Activated naive CD4-positive, alpha-beta T cell treated with anti-CD3 and anti-CD28 coated beads, Interleukin-2, amount 50 U/mL, for 72 hours (primary cell): Measurements from ENCODE around the gene SOWAHD. TPM values are rescaled to one million over a fixed set of nuclear protein-coding genes. Genes with fewer than 3 reads are reported as not detected.
"Not testable (repeated sequence)": the region's sequence is repeated elsewhere in the genome, so short reads cannot be mapped to it uniquely, and the experiment has no call there.

Experiments used
- ATAC-seq, 2 donors: fragments of 150-1000 bp; cut with Tn5 transposase; 2 replicates each; pipeline ENCODE4 v1.10.0; 2021; ENCODE audit warnings: mild to moderate bottlenecking in 2 of 2, moderate library complexity in 2 of 2
- DNase-seq, 2 donors: peaks; one replicate each; pipeline ENCODE4 v3.0.0; 2021 to 2022; ENCODE audit warnings: low spot score in 2 of 2
- H3K27ac Mint-ChIP-seq, 2 donors: one replicate each; pipeline ENCODE4 v1.8.0; 2022; ENCODE audit warnings: mild to moderate bottlenecking in 2 of 2, mixed read lengths in 2 of 2
- H3K36me3 Mint-ChIP-seq, 2 donors: one replicate each; pipeline ENCODE4 v1.8.0; 2022; ENCODE audit warnings: mixed read lengths in 2 of 2
- H3K9me3 Mint-ChIP-seq, 2 donors: one replicate each; pipeline ENCODE4 v1.8.0; 2022; ENCODE audit warnings: mixed read lengths in 2 of 2
- total RNA-seq, 2 donors: library from RNA; stranded (reverse); gene quantifications; one replicate each; pipeline ENCODE4 v1.2.3, GENCODE V29; 2022

The SOWAHD gene
- under 1 TPM in 1 of 2 donors, not detected in 1; 0.53 TPM for total RNA-seq

- peak within 1 kb of the TSS; percentile 84 to 90 for H3K27ac Mint-ChIP-seq
Observed at GRCh38 chrX:119757979-119758730, at the start of gene SOWAHD. TSS of gene SOWAHD (plus strand) at chrX:119758588. CDS start at chrX:119758668, 80 bp downstream.

GRCh38 chrX:119708936-119709335 is 49.5 kb upstream of the SOWAHD start:
- Mint-ChIP-seq H3K36me3 (no peaks in the 10 kb centered on the region), H3K27ac (no peak overlapping the region), H3K9me3 (peaks cover 0 to 9% of the 10 kb centered on the region in 2 donors)

More at GRCh38 chrX:119757979-119758730, at the start of gene SOWAHD:
- Mint-ChIP-seq H3K36me3 (no peaks in the 10 kb centered on the region), H3K9me3 (no peaks in the 10 kb centered on the region)
- DNase-seq (peak in 1 of 2 donors; percentile 14), ATAC-seq (peak in 1 of 2 donors; percentile 23)

GRCh38 chrX:119709630-119710029 is 48.8 kb upstream of the SOWAHD start:
- H3K9me3 Mint-ChIP-seq: peaks cover 0 to 4% of the 10 kb centered on the region in 2 donors
- no peak overlapping the region for H3K27ac Mint-ChIP-seq
- DNase-seq: no peak
- no peak for ATAC-seq
- no peaks in the 10 kb centered on the region for H3K36me3 Mint-ChIP-seq

More at GRCh38 chrX:119708936-119709335, 49.5 kb upstream of the SOWAHD start:
- DNase-seq (no peak), ATAC-seq (no peak)

GRCh38 chrX:119721487-119721886 is 36.9 kb upstream of the SOWAHD start:
- ATAC-seq (no peak), DNase-seq (no peak)
- Mint-ChIP-seq H3K27ac (no peak overlapping the region), H3K36me3 (no peaks in the 10 kb centered on the region), H3K9me3 (no peaks in the 10 kb centered on the region)

GRCh38 chrX:119721926-119722325 is 36.5 kb upstream of the SOWAHD start:
- DNase-seq (no peak), ATAC-seq (no peak)
- Mint-ChIP-seq H3K36me3 (no peaks in the 10 kb centered on the region), H3K27ac (no peak overlapping the region), H3K9me3 (no peaks in the 10 kb centered on the region)

- no peaks in the 10 kb centered on the region for H3K9me3 Mint-ChIP-seq
- ATAC-seq (peak; percentile 59 to 76), DNase-seq (peak in 1 of 2 donors; percentile 3)
- no peaks in the 10 kb centered on the region for H3K36me3 Mint-ChIP-seq
- H3K27ac Mint-ChIP-seq: no peak overlapping the region
Observed at GRCh38 chrX:119726900-119727555, 31.4 kb upstream of the SOWAHD start.

- H3K27ac Mint-ChIP-seq: no peak overlapping the region
Observed at GRCh38 chrX:119728487-119728886, 29.9 kb upstream of the SOWAHD start.

GRCh38 chrX:119729408-119730201 is 28.8 kb upstream of the SOWAHD start:
- Mint-ChIP-seq H3K27ac (no peak overlapping the region), H3K36me3 (no peaks in the 10 kb centered on the region), H3K9me3 (no peaks in the 10 kb centered on the region)
- DNase-seq: peak in 1 of 2 donors; percentile 60
- peak; percentile 41 to 45 for ATAC-seq

More at GRCh38 chrX:119728487-119728886, 29.9 kb upstream of the SOWAHD start:
- H3K36me3 Mint-ChIP-seq: no peaks in the 10 kb centered on the region
- H3K9me3 Mint-ChIP-seq: no peaks in the 10 kb centered on the region
- ATAC-seq (no peak), DNase-seq (no peak)

- H3K9me3 Mint-ChIP-seq: no peaks in the 10 kb centered on the region
- H3K27ac Mint-ChIP-seq: no peak overlapping the region
- H3K36me3 Mint-ChIP-seq: no peaks in the 10 kb centered on the region
- DNase-seq (no peak), ATAC-seq (no peak)
Observed at GRCh38 chrX:119734897-119735339, 23.5 kb upstream of the SOWAHD start.

- ATAC-seq: no peak
- DNase-seq: no peak
- Mint-ChIP-seq H3K9me3 (no peaks in the 10 kb centered on the region), H3K36me3 (no peaks in the 10 kb centered on the region), H3K27ac (no peak overlapping the region)
Observed at GRCh38 chrX:119735467-119735866, 22.9 kb upstream of the SOWAHD start.

- Mint-ChIP-seq H3K27ac (no peak overlapping the region), H3K36me3 (no peaks in the 10 kb centered on the region), H3K9me3 (no peaks in the 10 kb centered on the region)
- no peak for DNase-seq
- ATAC-seq: no peak
Observed at GRCh38 chrX:119736206-119736764, 22.1 kb upstream of the SOWAHD start.

- Mint-ChIP-seq H3K27ac (no peak overlapping the region), H3K36me3 (no peaks in the 10 kb centered on the region), H3K9me3 (no peaks in the 10 kb centered on the region)
- DNase-seq (no peak), ATAC-seq (no peak)
Observed at GRCh38 chrX:119738742-119739141, 19.6 kb upstream of the SOWAHD start.

- Mint-ChIP-seq H3K36me3 (no peaks in the 10 kb centered on the region), H3K27ac (no peak overlapping the region), H3K9me3 (no peaks in the 10 kb centered on the region)
- DNase-seq (no peak), ATAC-seq (no peak)
Observed at GRCh38 chrX:119745283-119745848, 13.0 kb upstream of the SOWAHD start.

- not testable (repeated sequence) for H3K36me3 Mint-ChIP-seq, H3K9me3 Mint-ChIP-seq, DNase-seq, ATAC-seq, H3K27ac Mint-ChIP-seq
Observed at GRCh38 chrX:119750131-119750530, 8.3 kb upstream of the SOWAHD start.

- H3K27ac Mint-ChIP-seq, DNase-seq, H3K36me3 Mint-ChIP-seq, ATAC-seq, H3K9me3 Mint-ChIP-seq: not testable (repeated sequence)
Observed at GRCh38 chrX:119750751-119751150, 7.6 kb upstream of the SOWAHD start.

GRCh38 chrX:119753001-119753400 is 5.4 kb upstream of the SOWAHD start:
- H3K27ac Mint-ChIP-seq: peak overlapping the region; percentile 81 to 84
- no peaks in the 10 kb centered on the region for H3K36me3 Mint-ChIP-seq
- no peaks in the 10 kb centered on the region for H3K9me3 Mint-ChIP-seq
- ATAC-seq (no peak), DNase-seq (no peak)
